ENCODE results near the gene POC5.

- TF ChIP-seq ELF4 (IDR thresholded peaks at IDR 0.05) (no peak), TARDBP (IDR thresholded peaks at IDR 0.05) (no peak), FOXM1 (IDR thresholded peaks at IDR 0.05; ENCODE audit: borderline replicate concordance) (no peak), SUZ12 (IDR thresholded peaks at IDR 0.05) (no peak), L3MBTL2 (conservative IDR thresholded peaks at IDR 0.05) (no peak), SP1 (IDR thresholded peaks at IDR 0.05) (no peak)
Measured at GRCh38 chr5:75653521-75653920, 63.7 kb downstream of the POC5 start.

Data from HEK293T (cell line).